Colonic mucosa (tissue), 4 donors: ENCODE data around the gene RYR1. TPM values are rescaled to one million over a fixed set of nuclear protein-coding genes. Genes with fewer than 3 reads are reported as not detected.

Experiments used
- DNase-seq: peaks from one replicate; pipeline ENCODE4 v3.0.0-alpha.2; 2020
- H3K27ac ChIP-seq: fragments of 200-600 bp; one replicate; pipeline ENCODE4 v1.8.0; 2021
- H3K27me3 ChIP-seq: fragments of 200-600 bp; one replicate; pipeline ENCODE4 v1.8.0; 2021
- H3K36me3 ChIP-seq: fragments of 200-600 bp; one replicate; pipeline ENCODE4 v1.8.0; 2021
- H3K4me1 ChIP-seq: fragments of 200-600 bp; one replicate; pipeline ENCODE4 v1.8.0; 2021; ENCODE audit warnings: mild to moderate bottlenecking
- H3K4me3 ChIP-seq: fragments of 200-600 bp; one replicate; pipeline ENCODE4 v1.8.0; 2021
- H3K9ac ChIP-seq, 2 donors: one replicate each; pipeline ENCODE4 v1.7.0; 2013; ENCODE audit warnings: control low read depth in 2 of 2, low read depth in 2 of 2, low read length in 2 of 2
- H3K9me3 ChIP-seq: fragments of 200-600 bp; one replicate; pipeline ENCODE4 v1.8.0; 2021
- intact Hi-C: fragments of 100-400 bp; cut with DNase I; formaldehyde crosslinking; loops from one replicate; pipeline ENCODE4 v1.14.1; 2022
- total RNA-seq, 2 donors: library from RNA; stranded (reverse); fragmentation: NEBNext Ultra II Directional in 1 of 2; extraction: Animal tissue kit (Norgen Biotek cat#: 25700) in 1 of 2; gene quantifications; one replicate each; pipeline ENCODE4 v1.2.1, GENCODE V29; 2021
- TF ChIP-seq, protein P1 (sequence below): fragments of 200-600 bp; IDR thresholded peaks from one replicate; pipeline ENCODE4 v1.8.0; 2022; ENCODE audit warnings: antibody characterized with exemption, mild to moderate bottlenecking
- donor health status: healthy.
- donor health status: DM: no; HTN: no; CAD: no.
- donor health status: DM: no; HTN: no; CAD: no.

The RYR1 gene
- total RNA-seq, 2 donors from 2014 or later, result 0.64 to 0.89 TPM

- Histone ChIP-seq H3K27ac (no peak overlapping the region), H3K36me3 (peaks cover 10% of the 10 kb centered on the region), H3K4me1 (peaks cover 14% of the 10 kb centered on the region), H3K9me3 (no peaks in the 10 kb centered on the region), H3K27me3 (peaks cover 17% of the 10 kb centered on the region), H3K9ac (no peak overlapping the region), H3K4me3 (no peak overlapping the region)
- TF ChIP-seq, protein P1, sequence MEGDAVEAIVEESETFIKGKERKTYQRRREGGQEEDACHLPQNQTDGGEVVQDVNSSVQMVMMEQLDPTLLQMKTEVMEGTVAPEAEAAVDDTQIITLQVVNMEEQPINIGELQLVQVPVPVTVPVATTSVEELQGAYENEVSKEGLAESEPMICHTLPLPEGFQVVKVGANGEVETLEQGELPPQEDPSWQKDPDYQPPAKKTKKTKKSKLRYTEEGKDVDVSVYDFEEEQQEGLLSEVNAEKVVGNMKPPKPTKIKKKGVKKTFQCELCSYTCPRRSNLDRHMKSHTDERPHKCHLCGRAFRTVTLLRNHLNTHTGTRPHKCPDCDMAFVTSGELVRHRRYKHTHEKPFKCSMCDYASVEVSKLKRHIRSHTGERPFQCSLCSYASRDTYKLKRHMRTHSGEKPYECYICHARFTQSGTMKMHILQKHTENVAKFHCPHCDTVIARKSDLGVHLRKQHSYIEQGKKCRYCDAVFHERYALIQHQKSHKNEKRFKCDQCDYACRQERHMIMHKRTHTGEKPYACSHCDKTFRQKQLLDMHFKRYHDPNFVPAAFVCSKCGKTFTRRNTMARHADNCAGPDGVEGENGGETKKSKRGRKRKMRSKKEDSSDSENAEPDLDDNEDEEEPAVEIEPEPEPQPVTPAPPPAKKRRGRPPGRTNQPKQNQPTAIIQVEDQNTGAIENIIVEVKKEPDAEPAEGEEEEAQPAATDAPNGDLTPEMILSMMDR, result no peak
- intact Hi-C loops, result no loop called here
- DNase-seq, result no peak
Measured at GRCh38 chr19:38386300-38386970, 47.1 kb upstream of the RYR1 start.

DNA sequence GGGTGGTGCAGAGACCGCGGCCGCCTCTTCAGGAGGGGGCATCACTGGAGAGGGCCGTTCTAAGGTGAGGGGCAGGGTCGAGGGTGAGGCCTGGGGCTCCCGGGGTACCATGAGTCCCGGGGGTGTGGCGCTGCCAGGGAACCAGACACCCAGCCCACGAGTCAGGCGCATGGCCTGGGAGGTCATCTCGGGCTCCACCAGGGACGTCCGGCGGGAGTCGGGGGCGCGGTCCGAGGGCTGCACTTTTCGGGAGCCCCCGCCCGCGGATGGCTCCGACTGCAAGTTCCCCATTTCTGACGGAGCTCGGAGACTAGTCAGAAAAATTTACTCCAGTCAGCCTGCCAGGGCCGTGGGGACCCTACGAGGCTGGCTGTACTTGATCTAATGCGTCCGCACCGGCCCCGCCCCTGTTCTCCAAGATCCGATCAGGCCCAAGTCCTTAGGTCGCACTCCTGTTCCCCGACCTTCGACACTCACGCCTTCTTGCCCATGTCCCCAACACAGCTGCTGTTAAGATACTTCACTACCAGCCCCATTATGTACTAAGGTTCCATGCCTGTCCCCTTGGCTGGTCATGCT is 46.4 kb upstream of the RYR1 start:
- Histone ChIP-seq H3K9ac (peak overlapping the region in 1 of 2 donors; percentile 40), H3K4me3 (peak overlapping the region; percentile 44), H3K4me1 (peaks cover 14% of the 10 kb centered on the region), H3K36me3 (peaks cover 4% of the 10 kb centered on the region), H3K9me3 (no peaks in the 10 kb centered on the region), H3K27ac (peak overlapping the region; percentile 37), H3K27me3 (peaks cover 17% of the 10 kb centered on the region)
- intact Hi-C loops, result no loop called here
- DNase-seq, result peak; percentile 27
- TF ChIP-seq, protein P1, result no peak

GRCh38 chr19:38387550-38388348 is 45.7 kb upstream of the RYR1 start, which contains the start of gene GGN:
TSS of gene GGN (minus strand) at chr19:38388034. CDS start at chr19:38387261, 773 bp downstream.
- Histone ChIP-seq H3K4me3 (peak within 1 kb of the TSS; percentile 44), H3K36me3 (no peaks in the 10 kb centered on the region), H3K27me3 (peaks cover 17% of the 10 kb centered on the region), H3K9me3 (no peaks in the 10 kb centered on the region), H3K4me1 (peaks cover 14% of the 10 kb centered on the region), H3K9ac (peak within 1 kb of the TSS; percentile 40 to 47), H3K27ac (peak within 1 kb of the TSS; percentile 37)
- intact Hi-C loops, result no loop called here
- TF ChIP-seq, protein P1, result no peak
- DNase-seq, result peak; percentile 88

GRCh38 chr19:38388349-38389100 is 45.0 kb upstream of the RYR1 start, which contains the start of gene SPRED3:
TSS of gene SPRED3 (plus strand) at chr19:38388697. CDS start at chr19:38390303, 1,606 bp downstream.
- TF ChIP-seq, protein P1, result no peak
- intact Hi-C loops, result no loop called here
- Histone ChIP-seq H3K36me3 (no peaks in the 10 kb centered on the region), H3K9ac (peak within 1 kb of the TSS; percentile 40 to 47), H3K27ac (peak within 1 kb of the TSS; percentile 37), H3K9me3 (no peaks in the 10 kb centered on the region), H3K4me1 (peaks cover 14% of the 10 kb centered on the region), H3K27me3 (peaks cover 17% of the 10 kb centered on the region), H3K4me3 (peak within 1 kb of the TSS; percentile 44)
- no peak for DNase-seq
